ENCODE measurements around the gene VPS13C.

The VPS13C gene

DNA sequence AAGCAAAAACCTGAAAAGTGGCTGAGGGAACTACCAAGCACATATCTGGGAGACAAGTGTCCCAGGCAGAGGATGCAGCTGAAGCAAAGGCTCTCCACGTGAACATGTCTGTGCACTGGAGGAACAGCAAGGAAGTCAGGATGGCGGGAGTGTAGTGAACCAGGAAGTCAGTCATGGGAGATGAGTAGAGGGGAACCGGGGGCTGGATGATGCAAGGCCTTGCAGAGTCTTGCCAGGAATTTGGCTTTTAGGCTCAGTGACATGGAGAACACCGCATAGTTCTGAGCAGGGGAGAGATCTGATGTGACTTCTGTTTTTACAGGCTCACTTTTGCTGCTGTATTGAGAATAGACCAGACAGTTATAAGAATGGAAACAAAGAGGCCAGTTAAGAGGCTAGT lies 25.5 kb upstream of the VPS13C start:
- no peak for TF ChIP-seq CEBPB (IDR thresholded peaks at IDR 0.05)
- TF ChIP-seq TEAD4 (IDR thresholded peaks at IDR 0.05), result no peak
- no peak for TF ChIP-seq TCF12 (IDR thresholded peaks at IDR 0.05; ENCODE audit: low read depth)
- TF ChIP-seq ZBTB7A (IDR thresholded peaks at IDR 0.05; ENCODE audit: low read depth), result no peak
- TF ChIP-seq, protein P1, sequence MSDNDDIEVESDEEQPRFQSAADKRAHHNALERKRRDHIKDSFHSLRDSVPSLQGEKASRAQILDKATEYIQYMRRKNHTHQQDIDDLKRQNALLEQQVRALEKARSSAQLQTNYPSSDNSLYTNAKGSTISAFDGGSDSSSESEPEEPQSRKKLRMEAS (IDR thresholded peaks at IDR 0.05), result no peak
- no peak for TF ChIP-seq EGR1 (IDR thresholded peaks at IDR 0.05)
- TF ChIP-seq EP300 (IDR thresholded peaks at IDR 0.05; ENCODE audit: borderline replicate concordance), result no peak
- TF ChIP-seq, protein P2, sequence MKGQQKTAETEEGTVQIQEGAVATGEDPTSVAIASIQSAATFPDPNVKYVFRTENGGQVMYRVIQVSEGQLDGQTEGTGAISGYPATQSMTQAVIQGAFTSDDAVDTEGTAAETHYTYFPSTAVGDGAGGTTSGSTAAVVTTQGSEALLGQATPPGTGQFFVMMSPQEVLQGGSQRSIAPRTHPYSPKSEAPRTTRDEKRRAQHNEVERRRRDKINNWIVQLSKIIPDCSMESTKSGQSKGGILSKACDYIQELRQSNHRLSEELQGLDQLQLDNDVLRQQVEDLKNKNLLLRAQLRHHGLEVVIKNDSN (IDR thresholded peaks at IDR 0.05), result no peak

DNA sequence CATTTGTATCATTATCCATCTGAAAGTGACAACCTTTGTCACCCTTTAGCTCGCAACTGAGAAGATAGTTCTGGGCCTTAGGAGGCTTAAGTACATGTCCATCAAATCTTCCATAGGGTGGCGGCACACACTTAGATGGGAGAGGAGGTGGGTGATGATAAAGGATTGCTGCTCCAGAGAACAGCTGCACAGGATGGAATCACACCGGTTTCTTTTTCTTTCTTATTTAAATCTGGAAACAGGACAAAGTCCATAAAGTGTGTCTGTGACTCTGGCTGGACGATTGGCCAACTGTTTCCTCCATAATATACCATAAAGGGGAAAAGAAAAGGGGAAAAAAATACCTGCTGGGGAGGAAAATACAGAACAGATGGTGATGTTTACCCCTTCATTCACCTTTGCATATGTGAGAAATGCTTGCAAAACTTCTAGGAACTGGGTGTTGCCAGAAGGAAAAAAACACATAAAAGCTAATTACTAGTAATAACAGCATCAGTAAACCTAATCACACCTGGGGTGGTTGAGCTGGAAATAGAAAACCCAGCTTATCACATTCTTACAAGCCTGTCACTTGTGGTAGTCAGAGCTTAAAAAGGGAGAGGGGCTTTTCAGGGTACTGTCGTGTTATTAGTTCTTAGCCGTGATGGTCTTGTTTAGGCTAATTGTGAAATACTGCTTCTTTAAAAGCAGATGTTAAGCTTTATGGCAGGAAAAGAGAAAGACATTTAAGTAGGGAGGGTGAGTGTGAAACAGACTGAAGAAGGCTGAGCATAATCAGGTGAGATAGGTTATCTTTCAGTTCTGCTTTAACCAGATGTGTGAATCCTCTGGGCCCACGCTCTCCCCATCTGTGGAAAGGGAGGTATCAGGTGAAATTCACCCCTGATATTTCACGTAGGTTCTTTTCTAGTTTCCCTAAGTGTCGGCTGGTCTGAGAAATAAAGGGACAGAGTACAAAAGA lies 23.2 kb upstream of the VPS13C start:
- TF ChIP-seq, protein P1 (IDR thresholded peaks at IDR 0.05), result no peak
- TF ChIP-seq TAF1 (IDR thresholded peaks at IDR 0.05; ENCODE audit: low read depth) (no peak), EGR1 (IDR thresholded peaks at IDR 0.05) (no peak), RAD21 (IDR thresholded peaks at IDR 0.05; ENCODE audit: low read depth) (no peak), ZBTB7A (IDR thresholded peaks at IDR 0.05; ENCODE audit: low read depth) (no peak), NFIC (IDR thresholded peaks at IDR 0.05) (no peak), TCF12 (IDR thresholded peaks at IDR 0.05; ENCODE audit: low read depth) (no peak), YY1 (IDR thresholded peaks at IDR 0.05; ENCODE audit: low read depth) (no peak), TEAD4 (IDR thresholded peaks at IDR 0.05) (no peak), CEBPB (IDR thresholded peaks at IDR 0.05) (no peak), FOXM1 (IDR thresholded peaks at IDR 0.05; ENCODE audit: borderline replicate concordance, low read depth) (no peak), CREB1 (IDR thresholded peaks at IDR 0.05; ENCODE audit: low read depth) (no peak), EP300 (IDR thresholded peaks at IDR 0.05; ENCODE audit: borderline replicate concordance) (no peak)
- TF ChIP-seq, protein P3, sequence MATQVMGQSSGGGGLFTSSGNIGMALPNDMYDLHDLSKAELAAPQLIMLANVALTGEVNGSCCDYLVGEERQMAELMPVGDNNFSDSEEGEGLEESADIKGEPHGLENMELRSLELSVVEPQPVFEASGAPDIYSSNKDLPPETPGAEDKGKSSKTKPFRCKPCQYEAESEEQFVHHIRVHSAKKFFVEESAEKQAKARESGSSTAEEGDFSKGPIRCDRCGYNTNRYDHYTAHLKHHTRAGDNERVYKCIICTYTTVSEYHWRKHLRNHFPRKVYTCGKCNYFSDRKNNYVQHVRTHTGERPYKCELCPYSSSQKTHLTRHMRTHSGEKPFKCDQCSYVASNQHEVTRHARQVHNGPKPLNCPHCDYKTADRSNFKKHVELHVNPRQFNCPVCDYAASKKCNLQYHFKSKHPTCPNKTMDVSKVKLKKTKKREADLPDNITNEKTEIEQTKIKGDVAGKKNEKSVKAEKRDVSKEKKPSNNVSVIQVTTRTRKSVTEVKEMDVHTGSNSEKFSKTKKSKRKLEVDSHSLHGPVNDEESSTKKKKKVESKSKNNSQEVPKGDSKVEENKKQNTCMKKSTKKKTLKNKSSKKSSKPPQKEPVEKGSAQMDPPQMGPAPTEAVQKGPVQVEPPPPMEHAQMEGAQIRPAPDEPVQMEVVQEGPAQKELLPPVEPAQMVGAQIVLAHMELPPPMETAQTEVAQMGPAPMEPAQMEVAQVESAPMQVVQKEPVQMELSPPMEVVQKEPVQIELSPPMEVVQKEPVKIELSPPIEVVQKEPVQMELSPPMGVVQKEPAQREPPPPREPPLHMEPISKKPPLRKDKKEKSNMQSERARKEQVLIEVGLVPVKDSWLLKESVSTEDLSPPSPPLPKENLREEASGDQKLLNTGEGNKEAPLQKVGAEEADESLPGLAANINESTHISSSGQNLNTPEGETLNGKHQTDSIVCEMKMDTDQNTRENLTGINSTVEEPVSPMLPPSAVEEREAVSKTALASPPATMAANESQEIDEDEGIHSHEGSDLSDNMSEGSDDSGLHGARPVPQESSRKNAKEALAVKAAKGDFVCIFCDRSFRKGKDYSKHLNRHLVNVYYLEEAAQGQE (IDR thresholded peaks at IDR 0.05; ENCODE audit: low read depth), result no peak
- TF ChIP-seq, protein P2 (IDR thresholded peaks at IDR 0.05), result no peak

DNA sequence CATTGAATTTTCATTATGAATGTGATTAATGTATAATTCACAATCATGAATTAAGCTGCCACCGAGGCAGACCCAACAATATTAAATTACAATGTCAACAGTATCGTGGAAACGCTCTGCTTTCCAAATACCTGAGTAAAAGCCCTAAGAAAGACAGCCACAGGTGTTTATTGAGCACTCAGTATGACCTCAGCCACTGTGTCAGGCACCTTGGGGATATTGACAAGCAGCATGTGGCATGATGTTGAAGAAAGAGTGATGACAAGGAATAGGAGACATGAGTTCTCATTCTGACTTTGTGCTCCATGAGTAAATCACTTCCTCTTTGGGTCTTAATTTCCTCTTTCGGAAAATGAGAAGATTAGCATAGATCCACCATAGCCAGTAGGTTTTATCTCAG lies 19.3 kb upstream of the VPS13C start:
- TF ChIP-seq FOXM1 (IDR thresholded peaks at IDR 0.05; ENCODE audit: borderline replicate concordance, low read depth) (no peak), EGR1 (IDR thresholded peaks at IDR 0.05) (no peak), TCF12 (IDR thresholded peaks at IDR 0.05; ENCODE audit: low read depth) (no peak), CEBPB (IDR thresholded peaks at IDR 0.05) (no peak), CREB1 (IDR thresholded peaks at IDR 0.05; ENCODE audit: low read depth) (no peak)

DNA sequence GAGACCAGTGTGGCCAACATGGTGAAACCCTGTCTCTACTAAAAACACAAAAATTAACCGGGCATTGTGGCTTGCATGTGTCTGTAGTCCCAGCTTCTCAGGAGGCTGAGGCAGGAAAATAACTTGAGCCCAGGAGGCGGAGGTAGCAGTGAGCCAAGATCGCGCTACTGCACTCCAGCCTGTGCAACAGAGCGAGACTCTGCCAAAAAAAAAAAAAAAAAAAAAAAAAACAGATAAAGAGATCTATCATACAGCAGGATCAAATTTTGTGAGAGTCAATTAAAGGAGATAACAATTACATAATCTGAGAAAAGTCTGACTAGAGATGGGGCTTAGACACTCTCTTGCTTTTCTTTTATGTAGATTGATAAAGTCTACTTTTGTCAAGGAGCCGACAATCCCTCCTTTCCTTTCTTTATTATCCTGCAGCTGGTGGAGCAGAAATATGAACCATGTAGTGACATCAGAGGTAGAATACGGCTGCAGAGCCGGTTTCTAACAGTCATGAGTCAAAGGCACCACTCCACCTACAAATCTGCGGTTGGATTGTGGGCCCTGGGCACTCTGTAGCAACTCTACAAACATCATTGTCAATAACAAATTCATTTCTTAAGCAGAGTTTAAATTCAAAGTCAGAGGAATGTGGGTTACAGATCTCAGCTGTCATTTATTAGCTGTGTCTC lies 15.5 kb upstream of the VPS13C start:
- TF ChIP-seq RAD21 (IDR thresholded peaks at IDR 0.05; ENCODE audit: low read depth), result peak; percentile 6; the same call in 1 of the 2 replicates
- no peak for TF ChIP-seq YY1 (IDR thresholded peaks at IDR 0.05; ENCODE audit: low read depth)
- TF ChIP-seq, protein P1 (IDR thresholded peaks at IDR 0.05), result 0 out of 2 replicates have a peak, but pooled peaks have one; percentile 8
- TF ChIP-seq, protein P3 (IDR thresholded peaks at IDR 0.05; ENCODE audit: low read depth), result no peak
- peak; percentile 38; the same call in 1 of the 2 replicates for TF ChIP-seq NFIC (IDR thresholded peaks at IDR 0.05)
- peak; percentile 42; the same call in 1 of the 2 replicates for TF ChIP-seq CREB1 (IDR thresholded peaks at IDR 0.05; ENCODE audit: low read depth)
- TF ChIP-seq FOXM1 (IDR thresholded peaks at IDR 0.05; ENCODE audit: borderline replicate concordance, low read depth), result no peak
- peak; percentile 77; the same call in 1 of the 2 replicates for TF ChIP-seq TCF12 (IDR thresholded peaks at IDR 0.05; ENCODE audit: low read depth)
- TF ChIP-seq ZBTB7A (IDR thresholded peaks at IDR 0.05; ENCODE audit: low read depth), result no peak
- TF ChIP-seq EP300 (IDR thresholded peaks at IDR 0.05; ENCODE audit: borderline replicate concordance), result peak; percentile 58; the same call in 1 of the 2 replicates
- TF ChIP-seq, protein P2 (IDR thresholded peaks at IDR 0.05), result no peak
- no peak for TF ChIP-seq TAF1 (IDR thresholded peaks at IDR 0.05; ENCODE audit: low read depth)
- peak; percentile 14; the same call in 1 of the 2 replicates for TF ChIP-seq TEAD4 (IDR thresholded peaks at IDR 0.05)
- no peak for TF ChIP-seq EGR1 (IDR thresholded peaks at IDR 0.05)
- TF ChIP-seq CEBPB (IDR thresholded peaks at IDR 0.05), result no peak
